NCI-H1092 treated with DMSO at 0.1 percent for 48 hours (cell line): ENCODE measurements around the gene EIF4A3.
A peak's percentile ranks its signal among the peaks of the same experiment; 100 is the strongest.

Experiments used
- DNase-seq: peaks from one replicate; lab custom pipeline; 2025; lab: John Stamatoyannopoulos, UW

The EIF4A3 gene

GRCh38 chr17:80111702-80112470 lies 35.0 kb downstream of the EIF4A3 start:
- no peak for DNase-seq

GRCh38 chr17:80110927-80111701 lies 35.8 kb downstream of the EIF4A3 start:
- no peak for DNase-seq

GRCh38 chr17:80110447-80110812 lies 36.5 kb downstream of the EIF4A3 start:
- DNase-seq, result no peak

GRCh38 chr17:80109713-80110446 lies 37.0 kb downstream of the EIF4A3 start:
- DNase-seq, result no peak

GRCh38 chr17:80109066-80109660 lies 37.8 kb downstream of the EIF4A3 start:
- no peak for DNase-seq

- no peak for DNase-seq
Measured at GRCh38 chr17:80108036-80108971, 38.6 kb downstream of the EIF4A3 start.

GRCh38 chr17:80107231-80108021 lies 39.5 kb downstream of the EIF4A3 start:
- DNase-seq, result no peak

- no peak for DNase-seq
Measured at GRCh38 chr17:80106751-80107150, 40.2 kb downstream of the EIF4A3 start.

- DNase-seq, result no peak
Measured at GRCh38 chr17:80106176-80106575, 40.8 kb downstream of the EIF4A3 start.

GRCh38 chr17:80105762-80106161 lies 41.2 kb downstream of the EIF4A3 start:
- DNase-seq, result peak; percentile 69

- no peak for DNase-seq
Measured at GRCh38 chr17:80104956-80105375, 42.0 kb downstream of the EIF4A3 start.

- DNase-seq, result peak; percentile 84
Measured at GRCh38 chr17:80104321-80104955, 42.5 kb downstream of the EIF4A3 start.

- no peak for DNase-seq
Measured at GRCh38 chr17:80103449-80104085, 43.4 kb downstream of the EIF4A3 start.

GRCh38 chr17:80102664-80103448 lies 44.1 kb downstream of the EIF4A3 start:
- DNase-seq, result no peak

GRCh38 chr17:80101946-80102663 lies 44.8 kb downstream of the EIF4A3 start:
- no peak for DNase-seq

GRCh38 chr17:80101011-80101945 lies 45.6 kb downstream of the EIF4A3 start, which contains the start of gene GAA:
TSS of gene GAA (plus strand) at chr17:80101581. CDS start at chr17:80104587, 3,006 bp downstream.
- DNase-seq, result peak; percentile 85

- no peak for DNase-seq
Measured at GRCh38 chr17:80100035-80100323, 46.9 kb downstream of the EIF4A3 start.
